ENCODE measurements around the gene SNUPN. TPM values are rescaled to one million over a fixed set of nuclear protein-coding genes. Genes with fewer than 3 reads are reported as not detected.

Gene SNUPN
- total and polyA plus RNA-seq, 2 of the 4 experiments (the other 2 are of a cell fraction), result 23.8 to 24.1 TPM

DNA sequence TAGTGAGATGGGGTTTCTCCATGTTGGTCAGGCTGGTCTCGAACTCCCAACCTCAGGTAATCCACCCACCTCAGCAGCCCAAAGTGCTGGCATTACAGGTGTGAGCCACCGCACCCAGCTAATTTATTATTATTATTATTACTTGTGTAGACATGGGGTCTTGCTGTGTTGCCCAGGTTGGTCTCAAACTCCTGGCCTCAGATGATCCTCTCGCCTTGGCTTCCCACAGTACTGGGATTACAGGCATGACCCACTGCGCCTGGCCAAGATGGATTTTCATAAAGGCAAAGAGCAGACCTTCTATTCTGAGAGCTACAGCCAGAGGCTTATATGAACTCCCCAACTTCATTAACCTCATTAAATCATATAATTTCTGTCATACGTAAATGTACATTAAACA lies 63.6 kb downstream of the SNUPN start:
- Histone ChIP-seq H3K9me1 (ENCODE audit: insufficient read depth, low read length) (peaks cover 3% of the 10 kb centered on the region), H2AFZ (replicated peaks; ENCODE audit: low read length, poor library complexity) (no peak overlapping the region), H3K27ac (ENCODE audit: insufficient read depth, low read length) (no peak overlapping the region), H2BK5ac (ENCODE audit: low read depth, low read length, poor library complexity, severe bottlenecking) (no peak overlapping the region), H4K8ac (ENCODE audit: low read depth in 2 of 2, low read length in 2 of 2) (no peak overlapping the region), H3K4me2 (ENCODE audit: low read depth, low read length) (no peak overlapping the region), H3K27me3 (ENCODE audit: control insufficient read depth, insufficient read depth, low read length) (no peaks in the 10 kb centered on the region), H3K56ac (ENCODE audit: extremely low read depth, insufficient read depth, low read length) (no peak overlapping the region), H2AK9ac (replicated peaks; ENCODE audit: low read depth, low read length, poor library complexity) (no peak overlapping the region), H3K18ac (ENCODE audit: low read depth, low read length) (no peak overlapping the region), H3K14ac (replicated peaks; ENCODE audit: low read depth, low read length) (no peak overlapping the region), H2BK20ac (ENCODE audit: low read depth, low read length) (no peak overlapping the region), H2AK5ac (ENCODE audit: low read depth, low read length) (no peak overlapping the region), H3K9me3 (ENCODE audit: control insufficient read depth, insufficient read depth, low read length) (no peaks in the 10 kb centered on the region), H2BK120ac (ENCODE audit: low read depth, low read length) (no peak overlapping the region), H3K9ac (ENCODE audit: low read depth, low read length) (no peak overlapping the region), H3K79me1 (ENCODE audit: low read depth in 1 of 2, low read length in 2 of 2) (peaks cover 17 to 65% of the 10 kb centered on the region in 2 experiments), H3K36me3 (ENCODE audit: control insufficient read depth, insufficient read depth, low read length) (no peaks in the 10 kb centered on the region), H3K4ac (ENCODE audit: low read depth, low read length) (no peak overlapping the region), H3K23ac (ENCODE audit: low read depth, low read length) (no peak overlapping the region), H3K4me3 (ENCODE audit: insufficient read depth, low read depth, low read length) (no peak overlapping the region), H2BK15ac (ENCODE audit: low read depth, low read length) (no peak overlapping the region), H4K20me1 (ENCODE audit: insufficient read depth, low read length) (peaks cover 35% of the 10 kb centered on the region), H4K5ac (ENCODE audit: low read depth, low read length) (no peak overlapping the region), H4K91ac (ENCODE audit: insufficient read depth, low read depth, low read length) (no peak overlapping the region), H3K4me1 (ENCODE audit: control insufficient read depth, insufficient read depth, low read length) (peaks cover 3% of the 10 kb centered on the region)
- ChIA-PET CTCF (interaction anchor here (0.6 kb wide), 1 partner anchor 69 kb away, joined by 3 read pairs; no protein-coding TSS in a partner anchor), POLR2A (ENCODE audit: unreplicated experiment) (no interaction called here)
- DNase-seq (no peak), ATAC-seq (ENCODE audit: low read depth) (no peak)
- in situ Hi-C loops (cut with MboI; ENCODE audit: low sequenced_read_pairs) (no loop called here), dilution Hi-C loops (cut with HindIII; ENCODE audit: low sequenced_read_pairs, unreplicated experiment) (no loop called here), intact Hi-C loops (cut with micrococcal nuclease) (no loop called here)
- TF ChIP-seq FOS (IDR thresholded peaks at IDR 0.05; ENCODE audit: low read depth, low read length) (no peak), BHLHE40 (IDR thresholded peaks at IDR 0.05; ENCODE audit: low read depth, low read length) (no peak), MAFK (IDR thresholded peaks at IDR 0.05; ENCODE audit: low read depth, low read length) (no peak), ELK1 (IDR thresholded peaks at IDR 0.05; ENCODE audit: borderline replicate concordance, low read depth, low read length) (no peak), MXI1 (IDR thresholded peaks at IDR 0.05; ENCODE audit: borderline replicate concordance, low read depth, low read length) (no peak), RFX5 (IDR thresholded peaks at IDR 0.05; ENCODE audit: low read depth, low read length) (no peak), NFE2L2 (IDR thresholded peaks at IDR 0.05; ENCODE audit: low read depth, low read length) (no peak), CEBPB (IDR thresholded peaks at IDR 0.05; ENCODE audit: low read depth, low read length) (no peak), SMC3 (IDR thresholded peaks at IDR 0.05; ENCODE audit: low read depth, low read length) (no peak), MAZ (IDR thresholded peaks at IDR 0.05; ENCODE audit: borderline replicate concordance, low read depth, low read length) (no peak), CHD1 (IDR thresholded peaks at IDR 0.05; ENCODE audit: low read depth, low read length) (no peak), POLR2A (IDR thresholded peaks at IDR 0.05; ENCODE audit: low read depth, low read length) (no peak)
- TF ChIP-seq, protein P1, sequence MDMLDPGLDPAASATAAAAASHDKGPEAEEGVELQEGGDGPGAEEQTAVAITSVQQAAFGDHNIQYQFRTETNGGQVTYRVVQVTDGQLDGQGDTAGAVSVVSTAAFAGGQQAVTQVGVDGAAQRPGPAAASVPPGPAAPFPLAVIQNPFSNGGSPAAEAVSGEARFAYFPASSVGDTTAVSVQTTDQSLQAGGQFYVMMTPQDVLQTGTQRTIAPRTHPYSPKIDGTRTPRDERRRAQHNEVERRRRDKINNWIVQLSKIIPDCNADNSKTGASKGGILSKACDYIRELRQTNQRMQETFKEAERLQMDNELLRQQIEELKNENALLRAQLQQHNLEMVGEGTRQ (IDR thresholded peaks at IDR 0.05; ENCODE audit: low read depth, low read length), result no peak
- no TSS peak for BruUV-seq (replicated peaks)
- no CpG with 5 or more reads among the region's 5 CpGs for WGBS, 2 experiments (ENCODE audit: extremely low coverage in 2 of 2, insufficient read length in 1 of 2)
